ENCODE results near the gene DCP1A. TPM values are rescaled to one million over a fixed set of nuclear protein-coding genes. Genes with fewer than 3 reads are reported as not detected.

The DCP1A gene
- total and polyA plus RNA-seq, 9 of the 15 experiments (the other 6 are each of a cell fraction or from before 2014, with no cell fraction given): 6.6 to 33.7 (median 13.3) TPM

DNA sequence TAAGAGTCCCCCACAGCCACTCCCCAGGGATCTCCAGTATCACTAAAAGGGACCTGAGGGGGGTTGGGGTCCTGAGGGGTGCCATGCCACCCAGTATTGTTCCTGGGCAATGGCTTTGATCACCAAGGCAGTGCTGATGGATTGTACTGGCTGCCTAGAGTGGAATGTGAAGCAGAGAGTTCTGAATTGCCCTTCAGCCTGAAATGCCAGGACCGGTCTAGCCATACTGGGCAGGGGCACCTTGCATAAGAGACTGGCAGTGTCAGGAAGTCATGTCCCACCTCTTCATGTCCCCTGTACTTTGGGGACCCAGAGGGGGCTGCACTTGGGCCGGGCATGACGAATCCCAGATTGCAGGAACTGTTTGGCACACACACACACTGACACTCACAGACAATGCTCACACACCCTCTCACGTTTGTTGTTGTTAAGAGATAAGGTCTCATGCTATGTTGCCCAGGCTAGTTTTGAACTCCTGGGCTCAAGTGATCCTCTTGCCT, 87.0 kb downstream of the DCP1A start:
- Histone ChIP-seq H2AFZ (ENCODE audit: low read depth, low read length) (no peak overlapping the region), H3K27ac (ENCODE audit: extremely low read depth, low read depth, low read length) (no peak overlapping the region), H3K4me1 (replicated peaks in 1 of 2; ENCODE audit: control insufficient read depth in 2 of 2, insufficient read depth in 2 of 2, low read length in 2 of 2) (peaks cover 12% of the 10 kb centered on the region in 2 experiments; a peak in 4 of 5 replicates), H4K20me1 (replicated peaks; ENCODE audit: control insufficient read depth, insufficient read depth, low read length) (no peaks in the 10 kb centered on the region), H3K4me2 (ENCODE audit: insufficient read depth, low read length) (no peak overlapping the region), H3K9ac (ENCODE audit: insufficient read depth in 1 of 2, low read depth in 2 of 2, low read length in 2 of 2) (no peak overlapping the region; a peak in 1 of 4 replicates), H3K9me1 (ENCODE audit: control insufficient read depth, insufficient read depth, low read length) (peaks cover 2% of the 10 kb centered on the region), H3K4me3 (no peak overlapping the region), H3K9me3 (replicated peaks; ENCODE audit: control insufficient read depth, insufficient read depth, low read depth, low read length) (no peaks in the 10 kb centered on the region), H3K27me3 (ENCODE audit: control insufficient read depth in 2 of 2, insufficient read depth in 2 of 2, low read length in 2 of 2) (no peaks in the 10 kb centered on the region), H3K79me2 (ENCODE audit: control insufficient read depth, insufficient read depth, low read length) (peaks cover 8% of the 10 kb centered on the region), H3K36me3 (ENCODE audit: control insufficient read depth, insufficient read depth, low read length) (no peaks in the 10 kb centered on the region)
- intact Hi-C loops (cut with micrococcal nuclease) (no loop called here), in situ Hi-C loops (cut with MboI) (no loop called here)
- DNase-seq (ENCODE audit: extremely low read depth in 1 of 4, low spot score in 3 of 4) (no peak), ATAC-seq (no peak), FAIRE-seq (no peak)
- BruUV-seq (replicated peaks): no TSS peak
- POLR2A ChIA-PET: no interaction called here
- 53% methylated on average over 3 of the region's 4 CpGs for WGBS (ENCODE audit: insufficient coverage, low coverage, missing lambda C conversion rate)
- CTCF ChIA-PET (ENCODE audit: low intra/inter-chr PET ratio): no interaction called here
- TF ChIP-seq ZNF507 (tag; conservative IDR thresholded peaks at IDR 0.05) (no peak), U2AF1 (optimal IDR thresholded peaks at IDR 0.05; ENCODE audit: low read depth, low read length) (no peak), TBP (optimal IDR thresholded peaks at IDR 0.05; ENCODE audit: low read depth, low read length) (no peak), ETV5 (CRISPR knock-in tag; IDR thresholded peaks at IDR 0.05; ENCODE audit: low read depth) (no peak), SMARCC2 (IDR thresholded peaks at IDR 0.05; ENCODE audit: low read depth) (no peak), TRIM28 (IDR thresholded peaks at IDR 0.05) (no peak), CBX8 (IDR thresholded peaks at IDR 0.05; ENCODE audit: borderline replicate concordance, extremely low read depth, low read depth, low read length, poor library complexity, severe bottlenecking) (no peak), ZNF707 (CRISPR knock-in tag; conservative IDR thresholded peaks at IDR 0.05) (no peak), THRAP3 (IDR thresholded peaks at IDR 0.05; ENCODE audit: borderline replicate concordance) (no peak), BCL6 (CRISPR knock-in tag; IDR thresholded peaks at IDR 0.05) (no peak), PHF21A (IDR thresholded peaks at IDR 0.05; ENCODE audit: borderline replicate concordance, low read depth) (no peak), POLR3G (IDR thresholded peaks at IDR 0.05; ENCODE audit: extremely low read depth, insufficient read length, insufficient replicate concordance) (no peak), SMAD1 (IDR thresholded peaks at IDR 0.05; ENCODE audit: low read depth, low read length, partially characterized antibody) (no peak), NFXL1 (CRISPR knock-in tag; IDR thresholded peaks at IDR 0.05) (no peak)
- TF ChIP-seq, protein P1, sequence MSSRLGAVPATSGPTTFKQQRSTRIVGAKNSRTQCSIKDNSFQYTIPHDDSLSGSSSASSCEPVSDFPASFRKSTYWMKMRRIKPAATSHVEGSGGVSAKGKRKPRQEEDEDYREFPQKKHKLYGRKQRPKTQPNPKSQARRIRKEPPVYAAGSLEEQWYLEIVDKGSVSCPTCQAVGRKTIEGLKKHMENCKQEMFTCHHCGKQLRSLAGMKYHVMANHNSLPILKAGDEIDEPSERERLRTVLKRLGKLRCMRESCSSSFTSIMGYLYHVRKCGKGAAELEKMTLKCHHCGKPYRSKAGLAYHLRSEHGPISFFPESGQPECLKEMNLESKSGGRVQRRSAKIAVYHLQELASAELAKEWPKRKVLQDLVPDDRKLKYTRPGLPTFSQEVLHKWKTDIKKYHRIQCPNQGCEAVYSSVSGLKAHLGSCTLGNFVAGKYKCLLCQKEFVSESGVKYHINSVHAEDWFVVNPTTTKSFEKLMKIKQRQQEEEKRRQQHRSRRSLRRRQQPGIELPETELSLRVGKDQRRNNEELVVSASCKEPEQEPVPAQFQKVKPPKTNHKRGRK (tag; IDR thresholded peaks at IDR 0.05): no peak
- TF ChIP-seq, protein P2, sequence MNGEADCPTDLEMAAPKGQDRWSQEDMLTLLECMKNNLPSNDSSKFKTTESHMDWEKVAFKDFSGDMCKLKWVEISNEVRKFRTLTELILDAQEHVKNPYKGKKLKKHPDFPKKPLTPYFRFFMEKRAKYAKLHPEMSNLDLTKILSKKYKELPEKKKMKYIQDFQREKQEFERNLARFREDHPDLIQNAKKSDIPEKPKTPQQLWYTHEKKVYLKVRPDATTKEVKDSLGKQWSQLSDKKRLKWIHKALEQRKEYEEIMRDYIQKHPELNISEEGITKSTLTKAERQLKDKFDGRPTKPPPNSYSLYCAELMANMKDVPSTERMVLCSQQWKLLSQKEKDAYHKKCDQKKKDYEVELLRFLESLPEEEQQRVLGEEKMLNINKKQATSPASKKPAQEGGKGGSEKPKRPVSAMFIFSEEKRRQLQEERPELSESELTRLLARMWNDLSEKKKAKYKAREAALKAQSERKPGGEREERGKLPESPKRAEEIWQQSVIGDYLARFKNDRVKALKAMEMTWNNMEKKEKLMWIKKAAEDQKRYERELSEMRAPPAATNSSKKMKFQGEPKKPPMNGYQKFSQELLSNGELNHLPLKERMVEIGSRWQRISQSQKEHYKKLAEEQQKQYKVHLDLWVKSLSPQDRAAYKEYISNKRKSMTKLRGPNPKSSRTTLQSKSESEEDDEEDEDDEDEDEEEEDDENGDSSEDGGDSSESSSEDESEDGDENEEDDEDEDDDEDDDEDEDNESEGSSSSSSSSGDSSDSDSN (IDR thresholded peaks at IDR 0.05; ENCODE audit: borderline replicate concordance in 1 of 2, low read depth in 2 of 2, low read length in 2 of 2): no peak
- TF ChIP-seq, protein P3, sequence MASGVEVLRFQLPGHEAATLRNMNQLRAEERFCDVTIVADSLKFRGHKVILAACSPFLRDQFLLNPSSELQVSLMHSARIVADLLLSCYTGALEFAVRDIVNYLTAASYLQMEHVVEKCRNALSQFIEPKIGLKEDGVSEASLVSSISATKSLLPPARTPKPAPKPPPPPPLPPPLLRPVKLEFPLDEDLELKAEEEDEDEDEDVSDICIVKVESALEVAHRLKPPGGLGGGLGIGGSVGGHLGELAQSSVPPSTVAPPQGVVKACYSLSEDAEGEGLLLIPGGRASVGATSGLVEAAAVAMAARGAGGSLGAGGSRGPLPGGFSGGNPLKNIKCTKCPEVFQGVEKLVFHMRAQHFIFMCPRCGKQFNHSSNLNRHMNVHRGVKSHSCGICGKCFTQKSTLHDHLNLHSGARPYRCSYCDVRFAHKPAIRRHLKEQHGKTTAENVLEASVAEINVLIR (CRISPR knock-in tag; IDR thresholded peaks at IDR 0.05): no peak

Measured in K562 (cell line).